Mammary microvascular endothelial cell (primary cell): ENCODE measurements around the gene UPK3B. TPM values are rescaled to one million over a fixed set of nuclear protein-coding genes. Genes with fewer than 3 reads are reported as not detected.

ENCODE experiments used
- total RNA-seq: library from RNA; depleted of rRNA; stranded (reverse); fragments of >200 nt; gene quantifications from 2 replicates; pipeline ENCODE4 v1.2.3, GENCODE V29; 2015

UPK3B gene
- 1.1 TPM in 1 of 2 replicates, not detected in the other for total RNA-seq

DNA sequence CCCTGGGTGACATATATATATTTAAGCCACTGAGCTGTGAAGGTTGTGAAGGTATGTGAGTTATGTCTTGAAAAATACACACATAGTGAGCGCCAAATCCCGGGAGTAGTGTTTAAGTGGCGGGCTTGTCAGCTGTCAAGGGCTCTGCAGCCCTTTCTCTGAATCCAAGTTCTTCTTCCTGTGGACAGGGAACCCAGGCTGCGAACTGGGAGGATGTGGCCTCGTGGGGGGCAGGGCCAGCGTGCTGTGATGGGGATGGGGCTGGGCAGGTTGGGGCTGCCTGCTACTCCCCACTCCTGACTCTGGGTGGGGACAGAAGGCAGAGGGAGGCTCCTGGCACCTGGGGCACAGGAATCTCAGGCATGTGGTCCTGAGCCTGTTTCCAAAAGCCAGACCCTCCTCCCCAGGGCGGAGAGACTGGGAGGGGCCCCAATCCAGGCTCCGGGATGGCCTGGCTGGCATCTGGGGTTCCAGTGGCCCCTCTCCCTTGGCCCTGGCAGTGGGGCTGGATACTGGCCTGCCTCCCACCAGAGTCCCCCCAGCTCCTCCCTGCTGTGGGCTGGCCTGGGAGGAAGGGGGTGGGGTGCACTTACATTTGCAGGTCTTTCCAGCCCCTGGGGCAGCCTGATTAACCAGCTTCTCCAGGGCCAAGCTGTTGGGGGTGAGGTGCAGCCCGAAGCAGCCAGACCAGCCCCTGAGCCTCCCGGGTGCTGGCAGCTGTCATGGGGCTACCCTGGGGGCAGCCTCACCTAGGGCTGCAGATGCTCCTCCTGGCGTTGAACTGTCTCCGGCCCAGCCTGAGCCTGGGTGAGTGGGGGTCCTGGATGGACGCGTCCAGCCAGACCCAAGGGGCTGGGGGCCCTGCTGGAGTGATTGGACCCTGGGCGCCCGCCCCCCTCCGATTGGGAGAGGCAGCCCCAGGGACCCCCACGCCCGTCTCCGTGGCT, at the start of gene UPK3B:
Gene UPK3B (plus strand): TSS at position 622 of the 947 bp plus-strand sequence. CDS start 101 bp downstream, at position 723.

DNA sequence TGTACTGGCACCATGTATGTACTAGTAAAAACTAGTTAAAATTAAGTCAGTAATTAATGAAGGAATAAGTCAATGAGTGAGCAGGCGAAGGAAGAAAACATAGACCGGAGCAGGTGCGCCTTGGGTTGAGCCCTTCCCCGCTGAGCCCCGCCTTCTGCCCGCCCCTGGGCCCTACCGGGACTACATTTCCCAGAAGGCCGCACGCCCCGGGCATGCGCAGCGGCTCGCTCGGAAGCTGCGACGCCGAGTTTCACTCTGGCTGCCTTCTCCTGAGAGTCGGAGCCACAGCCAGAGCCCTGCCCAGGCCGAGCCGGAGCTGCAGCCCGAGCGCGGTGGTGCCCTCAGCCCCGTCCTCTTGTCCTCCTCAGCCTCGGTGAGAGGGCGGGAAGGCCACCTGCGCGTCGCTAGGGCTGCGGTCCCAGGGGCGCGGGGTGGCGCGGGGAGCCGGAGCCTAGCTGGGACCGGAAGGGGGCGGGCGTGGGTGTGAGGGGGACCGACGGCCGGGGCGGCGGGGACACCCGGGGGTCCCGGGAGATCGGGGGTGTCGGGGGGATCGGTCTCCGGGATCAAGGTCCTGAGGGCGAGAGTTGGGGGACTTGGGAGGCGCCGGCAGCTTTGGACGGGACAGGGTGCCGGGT, 48.8 kb upstream of the UPK3B start, which contains the start of gene DTX2:
Gene DTX2 (plus strand): TSS at position 246 of the 638 bp plus-strand sequence. CDS start 18,801 bp downstream, outside the sequence.

DNA sequence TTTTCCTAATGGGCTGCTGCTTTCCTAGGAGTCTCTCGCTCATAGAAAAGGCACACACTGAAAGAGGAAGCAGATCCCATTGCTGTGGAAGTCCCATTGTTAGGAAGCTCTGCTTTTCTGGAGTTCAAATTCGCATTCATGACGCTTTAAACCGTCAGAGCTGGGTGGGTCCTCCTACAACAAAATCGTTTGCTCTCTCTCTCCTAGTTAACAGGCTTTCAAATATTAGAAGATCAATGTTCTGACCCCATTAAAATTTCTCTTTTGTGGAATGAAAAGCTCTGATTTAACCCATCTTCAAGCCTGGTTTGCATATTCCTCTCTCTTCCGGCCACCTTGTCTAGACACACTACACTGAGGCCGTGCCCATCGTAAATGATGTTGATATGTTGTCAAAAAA, 32.8 kb downstream of the UPK3B start, which contains the start of gene SPDYE16:
Gene SPDYE16 (minus strand): TSS at position 101 of the 400 bp plus-strand sequence. CDS start 1,838 bp downstream, outside the sequence.

Other genes with a start within 250 kb of the UPK3B start
- 571 and 574 TPM in 2 replicates for gene HSPB1, start 207.9 kb upstream of the UPK3B start, total RNA-seq
- 75.1 TPM in 2 replicates for gene YWHAG, start 151.6 kb upstream of the UPK3B start, total RNA-seq
- gene SSC4D, start 100.9 kb upstream of the UPK3B start, total RNA-seq = 0.73 and 0.79 TPM in 2 replicates
- 0.59 and 0.60 TPM in 2 replicates for gene ZP3, start 85.6 kb upstream of the UPK3B start, total RNA-seq
- 6.9 and 11.5 TPM in 2 replicates for gene DTX2, start 48.8 kb upstream of the UPK3B start, total RNA-seq
- gene SPDYE16, start 32.7 kb downstream of the UPK3B start, total RNA-seq = 0.07 TPM in 1 of 2 replicates, not detected in the other
- gene POMZP3, start 116.7 kb downstream of the UPK3B start, total RNA-seq = 9.7 and 10.3 TPM in 2 replicates